ENCODE measurements around the gene ZFP62. TPM values are rescaled to one million over a fixed set of nuclear protein-coding genes. Genes with fewer than 3 reads are reported as not detected.

The ZFP62 gene
- total and polyA plus RNA-seq, 2 donors, result 41.1 to 48.6 TPM

- Histone ChIP-seq H3K27ac (ENCODE audit: low read depth in 1 of 2, low read length in 1 of 2) (peak overlapping the region; percentile 95 to 97), H3K27me3 (ENCODE audit: control insufficient read depth in 2 of 2, insufficient read depth in 1 of 2, low read length in 1 of 2) (no peaks in the 10 kb centered on the region), H3K9me3 (ENCODE audit: control insufficient read depth in 2 of 2, insufficient read depth in 1 of 2, low read length in 1 of 2) (no peaks in the 10 kb centered on the region), H3K36me3 (ENCODE audit: control insufficient read depth in 2 of 2, insufficient read depth in 2 of 2, low read length in 1 of 2) (peaks cover 24 to 27% of the 10 kb centered on the region in 2 donors), H3K4me1 (ENCODE audit: control insufficient read depth in 2 of 2, insufficient read depth in 2 of 2, low read length in 2 of 2) (peaks cover 53 to 82% of the 10 kb centered on the region in 2 donors), H3K4me3 (ENCODE audit: low read length in 2 of 2) (peak overlapping the region; percentile 81 to 88)
- peak; percentile 57 to 93 (median 83) for DNase-seq (ENCODE audit: low read depth in 6 of 9, low spot score in 9 of 9)
- WGBS, result 2% methylated on average over 41 of the region's 41 CpGs
Observed at GRCh38 chr5:180803181-180804128, 57.6 kb downstream of the ZFP62 start.

GRCh38 chr5:180802325-180803180 lies 58.5 kb downstream of the ZFP62 start, which contains the start of gene MGAT1:
MGAT1 (minus strand) TSS chr5:180802806; CDS start chr5:180792971, 9,835 bp downstream.
- DNase-seq (ENCODE audit: low read depth in 6 of 9, low spot score in 9 of 9), result peak in 5 of 9 donors; percentile 45 to 61 (median 57)

GRCh38 chr5:180801596-180802324 lies 59.3 kb downstream of the ZFP62 start:
- H3K36me3 ChIP-seq (ENCODE audit: control insufficient read depth in 2 of 2, insufficient read depth in 2 of 2, low read length in 1 of 2), result peaks cover 25 to 30% of the 10 kb centered on the region in 2 donors
- 29% methylated on average over 15 of the region's 15 CpGs for WGBS
- peak overlapping the region; percentile 61 to 88 for H3K4me3 ChIP-seq (ENCODE audit: low read length in 2 of 2)
- no peaks in the 10 kb centered on the region for H3K9me3 ChIP-seq (ENCODE audit: control insufficient read depth in 2 of 2, insufficient read depth in 1 of 2, low read length in 1 of 2)
- DNase-seq (ENCODE audit: low read depth in 6 of 9, low spot score in 9 of 9), result no peak
- H3K27me3 ChIP-seq (ENCODE audit: control insufficient read depth in 2 of 2, insufficient read depth in 1 of 2, low read length in 1 of 2), result no peaks in the 10 kb centered on the region
- peaks cover 38 to 65% of the 10 kb centered on the region in 2 donors for H3K4me1 ChIP-seq (ENCODE audit: control insufficient read depth in 2 of 2, insufficient read depth in 2 of 2, low read length in 2 of 2)
- H3K27ac ChIP-seq (ENCODE audit: low read depth in 1 of 2, low read length in 1 of 2), result peak overlapping the region; percentile 48 to 56

More at GRCh38 chr5:180802325-180803180, 58.5 kb downstream of the ZFP62 start, which contains the start of gene MGAT1:
- Histone ChIP-seq H3K9me3 (ENCODE audit: control insufficient read depth in 2 of 2, insufficient read depth in 1 of 2, low read length in 1 of 2) (no peaks in the 10 kb centered on the region), H3K27me3 (ENCODE audit: control insufficient read depth in 2 of 2, insufficient read depth in 1 of 2, low read length in 1 of 2) (no peaks in the 10 kb centered on the region), H3K27ac (ENCODE audit: low read depth in 1 of 2, low read length in 1 of 2) (peak within 1 kb of the TSS; percentile 95 to 97), H3K36me3 (ENCODE audit: control insufficient read depth in 2 of 2, insufficient read depth in 2 of 2, low read length in 1 of 2) (peaks cover 25 to 28% of the 10 kb centered on the region in 2 donors), H3K4me3 (ENCODE audit: low read length in 2 of 2) (peak within 1 kb of the TSS; percentile 81 to 88), H3K4me1 (ENCODE audit: control insufficient read depth in 2 of 2, insufficient read depth in 2 of 2, low read length in 2 of 2) (peaks cover 46 to 73% of the 10 kb centered on the region in 2 donors)
- WGBS, result under 1% methylated on average over 87 of the region's 87 CpGs

GRCh38 chr5:180799902-180800801 lies 60.9 kb downstream of the ZFP62 start:
- Histone ChIP-seq H3K4me1 (ENCODE audit: control insufficient read depth in 2 of 2, insufficient read depth in 2 of 2, low read length in 2 of 2) (peaks cover 33 to 49% of the 10 kb centered on the region in 2 donors), H3K27ac (ENCODE audit: low read depth in 1 of 2, low read length in 1 of 2) (no peak overlapping the region), H3K4me3 (ENCODE audit: low read length in 2 of 2) (no peak overlapping the region), H3K9me3 (ENCODE audit: control insufficient read depth in 2 of 2, insufficient read depth in 1 of 2, low read length in 1 of 2) (no peaks in the 10 kb centered on the region), H3K36me3 (ENCODE audit: control insufficient read depth in 2 of 2, insufficient read depth in 2 of 2, low read length in 1 of 2) (peaks cover 33 to 37% of the 10 kb centered on the region in 2 donors), H3K27me3 (ENCODE audit: control insufficient read depth in 2 of 2, insufficient read depth in 1 of 2, low read length in 1 of 2) (no peaks in the 10 kb centered on the region)
- no peak for DNase-seq (ENCODE audit: low read depth in 6 of 9, low spot score in 9 of 9)
- WGBS, result 94% methylated on average over 6 of the region's 6 CpGs

GRCh38 chr5:180799194-180799593 lies 61.9 kb downstream of the ZFP62 start:
- Histone ChIP-seq H3K4me1 (ENCODE audit: control insufficient read depth in 2 of 2, insufficient read depth in 2 of 2, low read length in 2 of 2) (peaks cover 24 to 40% of the 10 kb centered on the region in 2 donors), H3K36me3 (ENCODE audit: control insufficient read depth in 2 of 2, insufficient read depth in 2 of 2, low read length in 1 of 2) (peaks cover 30 to 40% of the 10 kb centered on the region in 2 donors), H3K27me3 (ENCODE audit: control insufficient read depth in 2 of 2, insufficient read depth in 1 of 2, low read length in 1 of 2) (no peaks in the 10 kb centered on the region), H3K4me3 (ENCODE audit: low read length in 2 of 2) (no peak overlapping the region), H3K27ac (ENCODE audit: low read depth in 1 of 2, low read length in 1 of 2) (no peak overlapping the region), H3K9me3 (ENCODE audit: control insufficient read depth in 2 of 2, insufficient read depth in 1 of 2, low read length in 1 of 2) (no peaks in the 10 kb centered on the region)
- WGBS, result 93% methylated on average over 4 of the region's 4 CpGs
- no peak for DNase-seq (ENCODE audit: low read depth in 6 of 9, low spot score in 9 of 9)

GRCh38 chr5:180798193-180798592 lies 62.9 kb downstream of the ZFP62 start:
- DNase-seq (ENCODE audit: low read depth in 6 of 9, low spot score in 9 of 9), result no peak
- Histone ChIP-seq H3K4me3 (ENCODE audit: low read length in 2 of 2) (no peak overlapping the region), H3K9me3 (ENCODE audit: control insufficient read depth in 2 of 2, insufficient read depth in 1 of 2, low read length in 1 of 2) (no peaks in the 10 kb centered on the region), H3K36me3 (ENCODE audit: control insufficient read depth in 2 of 2, insufficient read depth in 2 of 2, low read length in 1 of 2) (peaks cover 32 to 42% of the 10 kb centered on the region in 2 donors), H3K4me1 (ENCODE audit: control insufficient read depth in 2 of 2, insufficient read depth in 2 of 2, low read length in 2 of 2) (peaks cover 23 to 30% of the 10 kb centered on the region in 2 donors), H3K27ac (ENCODE audit: low read depth in 1 of 2, low read length in 1 of 2) (no peak overlapping the region), H3K27me3 (ENCODE audit: control insufficient read depth in 2 of 2, insufficient read depth in 1 of 2, low read length in 1 of 2) (no peaks in the 10 kb centered on the region)
- WGBS, result 96% methylated on average over 11 of the region's 11 CpGs

Measured in thymus (tissue), 11 donors.